Islet of Langerhans (tissue), 1 donor: ENCODE measurements around the gene SLC16A3.
A peak's percentile ranks its signal among the peaks of the same experiment; 100 is the strongest.
"Not testable (repeated sequence)": the region's sequence is repeated elsewhere in the genome, so short reads cannot be mapped to it uniquely, and the experiment has no call there.

Source experiments
- FAIRE-seq: peaks from one replicate; lab custom pipeline; 2011; peaks lifted over from hg19 to GRCh38; lab: Jason Lieb, UNC

SLC16A3 gene

DNA sequence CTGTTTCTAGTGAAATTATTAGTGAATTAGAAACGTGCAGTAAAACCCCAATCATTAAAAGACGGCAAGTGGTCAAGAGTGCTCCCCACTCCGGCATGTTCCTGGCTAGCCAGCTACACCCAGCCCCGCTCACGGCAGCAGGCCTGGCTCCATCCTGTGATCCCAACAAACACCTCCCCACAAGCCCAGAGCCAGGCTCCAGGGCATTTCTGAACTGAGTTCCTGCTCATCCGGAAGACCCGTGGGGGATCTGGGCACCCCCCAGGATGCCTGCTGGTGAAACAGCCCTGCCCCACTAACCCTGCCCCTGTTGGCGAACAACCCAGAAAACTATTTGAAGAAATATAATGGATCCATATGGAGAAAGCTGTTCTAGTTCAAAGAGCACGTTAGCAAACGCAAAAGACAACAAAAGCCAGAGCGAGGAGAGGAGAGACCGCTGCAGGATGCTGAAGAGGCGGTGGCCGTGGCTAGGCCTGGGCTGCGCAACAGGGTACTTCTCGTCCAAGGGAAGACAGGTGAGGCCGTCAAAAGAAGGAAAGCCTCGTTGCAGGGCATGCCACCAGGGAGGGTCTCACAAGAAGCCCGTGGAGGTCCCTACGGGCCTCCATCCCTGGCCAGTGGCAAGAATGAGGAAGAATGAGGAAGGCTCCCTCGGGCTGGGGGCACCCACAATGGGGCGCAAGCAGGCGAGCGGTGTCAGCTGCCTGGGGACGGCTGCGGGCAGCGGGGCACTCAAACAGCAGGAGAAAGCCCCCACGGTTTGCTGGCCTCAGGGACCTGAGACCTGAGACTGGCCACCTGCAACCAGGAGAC lies 19.2 kb downstream of the SLC16A3 start:
- no peak for FAIRE-seq

- no peak for FAIRE-seq
Measured at GRCh38 chr17:82248815-82249674, 20.2 kb downstream of the SLC16A3 start.

DNA sequence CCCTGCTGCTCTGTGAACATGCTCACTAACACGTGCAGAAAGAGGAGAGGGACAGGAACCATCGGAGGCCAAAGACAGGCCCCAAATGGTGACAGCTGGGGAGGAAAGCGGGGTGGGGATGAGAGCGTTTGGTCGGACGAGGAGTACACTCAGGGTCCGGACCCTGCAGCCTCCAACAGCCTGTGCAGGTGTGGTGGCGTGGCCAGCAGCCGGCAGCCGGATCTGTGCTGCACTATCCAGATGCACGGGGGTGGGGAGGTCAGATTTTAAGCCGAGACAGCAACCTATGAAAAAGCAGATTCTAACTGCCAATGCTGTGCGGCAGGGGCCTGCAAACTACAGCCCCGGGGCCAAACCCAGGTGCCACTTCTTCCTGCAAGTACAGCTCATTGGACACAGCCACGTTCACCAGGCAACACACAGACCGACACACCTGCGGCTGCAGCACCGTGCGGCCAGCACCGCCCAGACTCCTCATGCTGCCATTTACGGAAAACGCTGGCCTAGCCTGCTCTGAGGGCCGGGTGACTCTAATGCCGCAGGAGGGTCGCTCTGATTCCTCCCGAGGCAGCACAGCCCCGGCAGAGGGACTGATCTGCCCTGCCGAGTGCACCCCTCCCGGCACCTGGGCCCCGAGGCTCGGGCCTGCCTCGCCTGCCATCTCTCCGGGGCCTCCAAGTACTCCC lies 21.2 kb downstream of the SLC16A3 start:
- no peak for FAIRE-seq

- FAIRE-seq = no peak
Measured at GRCh38 chr17:82250868-82251500, 22.1 kb downstream of the SLC16A3 start.

DNA sequence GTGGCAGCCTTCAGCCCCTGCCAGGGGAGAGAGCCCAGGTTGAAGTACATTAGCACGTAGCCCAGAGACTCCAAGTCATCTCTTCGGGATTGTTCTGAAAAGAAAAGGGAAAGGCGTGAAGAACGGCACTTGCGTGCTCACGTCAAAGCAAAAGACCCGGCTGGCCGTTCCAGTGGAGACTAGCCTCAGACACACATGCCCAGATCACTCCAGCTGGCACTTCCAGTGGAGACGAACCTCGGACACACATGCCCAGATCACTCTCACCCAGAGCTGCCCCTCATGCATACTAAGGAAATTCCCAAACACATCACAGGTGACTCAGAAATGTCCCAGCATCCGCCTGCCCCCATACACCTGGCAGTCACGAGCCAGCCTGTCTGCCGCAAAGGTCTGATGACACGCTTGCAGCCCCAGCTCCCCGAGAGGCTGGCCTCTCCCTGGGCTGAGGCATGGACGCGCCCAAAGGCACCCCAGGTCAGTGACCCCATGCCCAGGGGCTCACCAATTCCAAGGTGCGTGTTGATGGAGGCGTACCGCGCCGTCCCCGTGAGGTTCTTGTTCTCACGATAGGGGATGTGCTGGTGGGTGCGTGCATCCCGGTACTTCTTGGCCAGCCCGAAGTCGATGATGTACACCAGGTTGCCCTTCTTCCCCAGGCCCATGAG lies 23.8 kb downstream of the SLC16A3 start:
- FAIRE-seq = no peak

GRCh38 chr17:82253179-82253544 lies 24.3 kb downstream of the SLC16A3 start:
- no peak for FAIRE-seq

- FAIRE-seq = not testable (repeated sequence)
Measured at GRCh38 chr17:82254096-82254495, 25.3 kb downstream of the SLC16A3 start.

GRCh38 chr17:82254746-82255145 lies 25.9 kb downstream of the SLC16A3 start:
- not testable (repeated sequence) for FAIRE-seq

DNA sequence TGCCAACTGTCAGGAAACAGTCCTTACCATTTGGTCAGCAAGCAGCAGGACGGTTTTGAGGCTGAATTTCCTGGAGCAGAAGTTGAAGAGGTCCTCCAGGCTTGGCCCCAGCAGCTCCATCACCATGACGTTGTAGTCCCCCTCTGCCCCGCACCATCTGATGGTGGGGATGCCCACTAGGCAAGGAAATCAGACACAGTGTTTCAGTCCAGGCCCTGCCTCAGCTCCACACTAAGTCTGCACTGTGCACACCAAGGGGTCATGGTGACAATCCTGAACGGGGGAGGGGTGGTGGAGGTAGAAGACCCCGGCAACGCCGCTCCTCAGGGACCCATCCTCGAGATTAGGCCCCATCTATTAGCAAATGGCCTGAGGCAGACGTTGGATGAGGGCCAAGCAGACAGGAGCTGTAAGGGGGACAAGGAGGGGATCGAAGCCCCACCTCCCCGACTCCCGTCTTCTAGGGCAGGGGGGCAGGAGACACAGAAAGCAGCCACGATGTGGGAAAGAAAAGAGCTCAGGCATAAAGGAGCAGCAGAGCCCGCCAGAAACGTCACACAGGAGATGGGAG lies 26.6 kb downstream of the SLC16A3 start:
- no peak for FAIRE-seq

DNA sequence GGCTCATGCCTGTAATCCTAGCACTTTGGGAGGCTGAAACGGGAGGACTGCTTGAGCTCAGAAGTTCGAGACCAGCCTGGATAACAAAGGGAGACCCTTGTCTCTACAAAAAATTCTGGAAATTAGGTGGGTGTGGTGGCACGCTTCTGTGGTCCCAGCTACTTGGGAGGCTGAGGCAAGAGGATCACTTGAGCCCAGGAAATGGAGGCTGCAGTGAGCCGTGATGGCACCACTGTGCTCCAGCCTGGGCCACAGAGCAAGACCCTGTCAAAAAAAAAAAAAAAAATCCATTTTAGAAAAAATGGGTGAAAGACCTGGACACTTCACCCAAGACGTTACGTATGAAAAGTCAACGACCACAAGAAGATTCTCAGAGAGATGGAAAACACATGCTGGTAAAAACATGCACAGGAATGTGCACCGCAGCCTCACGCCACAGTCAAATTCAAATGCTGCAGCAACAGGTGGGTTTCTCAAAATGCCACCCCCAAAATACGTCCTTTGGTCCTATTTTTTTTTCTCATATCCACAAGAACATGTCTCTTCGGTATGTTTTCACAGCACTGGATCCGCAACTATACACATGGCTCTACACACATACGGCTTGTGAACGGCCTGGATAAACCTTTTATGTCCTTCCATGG lies 27.5 kb downstream of the SLC16A3 start:
- no peak for FAIRE-seq

- no peak for FAIRE-seq
Measured at GRCh38 chr17:82257473-82257872, 28.6 kb downstream of the SLC16A3 start.

DNA sequence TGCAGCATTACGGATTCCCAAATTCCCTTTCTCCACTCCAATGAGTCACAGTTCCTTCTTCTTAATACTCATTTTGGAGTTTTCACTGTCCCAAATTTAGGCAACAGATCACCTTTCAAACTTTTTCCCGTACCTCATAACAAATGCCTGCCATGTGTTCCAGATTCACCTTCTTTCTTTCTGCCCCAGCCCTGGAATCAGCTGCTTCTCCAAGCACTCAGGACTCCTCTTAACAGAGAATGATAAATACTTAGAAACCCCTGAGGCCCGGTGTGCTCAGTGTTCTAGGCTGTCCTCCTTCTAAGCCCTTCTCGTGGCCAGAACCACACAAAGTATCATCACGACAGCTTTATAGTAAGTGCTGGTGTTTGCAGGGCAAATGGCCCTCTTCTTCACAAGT lies 29.7 kb downstream of the SLC16A3 start:
- FAIRE-seq = no peak

GRCh38 chr17:82259972-82260961 lies 31.4 kb downstream of the SLC16A3 start:
- not testable (repeated sequence) for FAIRE-seq

DNA sequence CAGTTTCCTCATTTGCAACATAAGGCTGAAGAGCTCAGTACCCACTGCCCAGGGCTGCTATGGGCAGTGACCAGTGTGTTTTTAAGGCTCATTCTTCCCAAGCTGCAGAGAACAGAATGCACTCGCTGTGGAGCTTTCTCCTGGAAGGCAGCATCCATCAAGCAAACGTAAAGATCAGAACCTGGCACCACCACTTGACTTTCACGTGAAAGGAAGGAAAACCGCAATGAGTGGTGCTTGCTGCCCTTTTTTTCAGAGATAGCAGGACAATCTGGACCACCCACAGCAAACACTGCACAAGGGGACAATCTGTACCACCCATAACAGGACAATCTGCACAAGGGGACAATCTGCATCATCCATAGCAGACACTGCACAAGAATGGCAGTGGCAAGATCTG lies 33.5 kb downstream of the SLC16A3 start:
- no peak for FAIRE-seq

DNA sequence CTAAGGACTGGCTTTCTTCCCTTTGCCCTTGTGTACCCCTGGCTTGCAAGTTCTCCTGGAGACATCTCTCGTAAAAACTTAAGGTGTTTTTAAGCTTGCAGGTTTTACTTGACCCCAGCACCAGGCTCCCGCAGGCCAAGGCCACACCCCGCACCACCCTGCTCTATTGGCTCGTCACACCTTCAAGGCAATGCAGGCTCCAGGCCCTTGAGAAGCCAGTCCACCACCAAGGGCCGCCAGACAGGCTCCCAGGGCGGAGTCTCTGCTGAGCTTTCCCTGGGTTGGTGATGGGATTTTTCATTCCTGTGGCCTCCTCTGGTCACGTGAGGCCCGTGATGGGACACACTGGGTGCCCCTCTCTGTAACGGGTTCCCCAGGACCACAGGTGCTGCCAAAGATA lies 34.8 kb downstream of the SLC16A3 start:
- FAIRE-seq = no peak

DNA sequence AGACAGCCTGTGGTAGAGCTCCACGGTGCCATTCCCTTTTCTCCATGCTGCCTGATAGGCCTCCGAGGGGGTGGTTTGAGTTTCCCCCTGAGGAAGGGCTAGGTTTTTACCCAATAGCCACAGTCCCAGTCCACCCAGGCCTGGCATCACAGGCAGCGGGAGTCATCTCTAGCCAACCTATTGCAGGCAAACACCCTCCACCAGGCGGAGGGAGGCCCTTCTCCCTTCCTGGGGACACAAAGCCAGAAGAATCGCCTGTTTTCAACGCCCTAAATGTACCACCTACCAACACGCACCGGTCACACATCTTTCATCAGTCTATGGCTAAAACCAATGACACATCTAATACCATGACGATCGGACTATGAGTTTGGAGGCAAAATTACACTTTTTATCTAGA lies 37.3 kb downstream of the SLC16A3 start:
- no peak for FAIRE-seq

DNA sequence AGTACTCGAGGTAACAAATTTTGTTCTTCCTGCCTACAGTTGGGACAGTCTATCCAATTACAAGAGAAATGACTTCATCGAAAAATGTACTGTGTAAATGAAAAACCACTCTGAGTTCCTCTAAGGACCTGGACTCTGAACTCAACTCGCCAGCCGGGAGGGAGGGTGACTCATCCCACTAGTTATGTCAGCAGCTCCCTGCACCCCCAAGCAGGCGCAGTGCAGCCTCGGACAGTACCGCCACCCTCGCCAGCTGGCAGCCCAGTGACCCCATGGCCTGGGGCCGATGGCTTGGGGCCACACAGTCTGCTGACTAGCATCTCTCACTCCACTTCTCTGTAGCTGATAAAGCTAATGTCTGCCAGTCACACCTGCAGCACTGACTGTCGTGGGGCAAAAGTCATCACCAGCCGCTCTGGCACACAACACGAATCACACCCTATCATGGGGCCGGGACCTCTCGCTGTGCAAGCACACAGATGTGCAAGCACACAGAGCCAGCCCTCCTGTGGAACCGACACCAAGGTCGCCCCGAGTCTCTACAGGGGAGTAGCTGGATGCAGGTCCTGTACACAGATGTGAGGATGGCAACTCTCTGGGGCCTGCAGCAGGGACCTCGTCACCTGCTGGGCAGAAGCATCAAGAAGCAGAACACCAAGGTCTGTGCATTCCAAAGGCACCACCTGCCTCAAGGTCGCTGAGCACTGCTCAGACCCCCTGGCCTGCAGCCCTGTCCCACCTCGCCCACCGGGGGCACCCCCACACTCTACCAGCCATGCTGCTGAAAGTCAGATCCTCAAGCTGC lies 38.9 kb downstream of the SLC16A3 start:
- peak; percentile 92 for FAIRE-seq

GRCh38 chr17:82269138-82269881 lies 40.5 kb downstream of the SLC16A3 start:
- FAIRE-seq = no peak
